Prostate gland (tissue), 2 donors: ENCODE measurements around the gene BRSK2. TPM values are rescaled to one million over a fixed set of nuclear protein-coding genes. Genes with fewer than 3 reads are reported as not detected.

Source experiments
- DNase-seq: peaks from one replicate; pipeline ENCODE4 v3.0.0-alpha.2; 2019; ENCODE audit warnings: low spot score
- H3K27ac ChIP-seq, 2 donors: fragments of 200-600 bp; sonication (generic); 2 replicates each; pipeline ENCODE4 v1.5.1; 2017 to 2019
- H3K27me3 ChIP-seq: fragments of 200-600 bp; sonication (generic); replicated peaks from 2 replicates; pipeline ENCODE4 v1.5.1; 2019; ENCODE audit not compliant: insufficient read depth
- H3K36me3 ChIP-seq, 2 donors: fragments of 200-600 bp; sonication (generic); 1 replicate in 1 of 2; 2 replicates in 1 of 2; pipeline versions ENCODE4 v1.5.1 to v1.8.1; 2017 to 2019
- H3K4me1 ChIP-seq: fragments of 200-600 bp; sonication (generic); replicated peaks from 2 replicates; pipeline ENCODE4 v1.5.1; 2019
- H3K4me3 ChIP-seq, 2 donors: fragments of 200-600 bp; sonication (generic); 2 replicates each; pipeline ENCODE4 v1.5.1; 2017 to 2019
- H3K9me3 ChIP-seq: fragments of 200-600 bp; sonication (generic); 2 replicates; pipeline ENCODE4 v1.5.1; 2017
- CTCF ChIP-seq, 4 experiments: fragments of 200-600 bp in 2 of 4; fragments of 450-650 bp in 2 of 4; sonication (generic) in 2 of 4; IDR thresholded peaks; 1 replicate in 3 of 4; 2 replicates in 1 of 4; pipeline ENCODE4 v1.5.1; 2016 to 2019; ENCODE audit warnings: antibody characterized with exemption in 4 of 4, mild to moderate bottlenecking in 2 of 4, moderate library complexity in 2 of 4
- POLR2A ChIP-seq: fragments of 450-650 bp; IDR thresholded peaks from one replicate; pipeline ENCODE4 v1.6.1; 2016; ENCODE audit warnings: antibody characterized with exemption, mild to moderate bottlenecking
- POLR2AphosphoS5 ChIP-seq: sonication (generic); formaldehyde crosslinking; IDR thresholded peaks from one replicate; pipeline ENCODE4 v1.6.1; 2017; ENCODE audit warnings: antibody characterized with exemption
- WGBS: methylation state at CpG from one replicate; pipeline ENCODE4 v1.1.5; 2018; 5-methylcytosine and 5-hydroxymethylcytosine counted together
- intact Hi-C: fragments of 100-400 bp; cut with DNase I; formaldehyde crosslinking; loops from one replicate; pipeline ENCODE4 v1.14.2; 2022
- total RNA-seq, 2 donors: library from RNA; depleted of rRNA; stranded (reverse); fragments of >200 nt; gene quantifications; one replicate each; pipeline ENCODE4 v1.1.0, GENCODE V29; 2016

BRSK2 gene
- total RNA-seq, 2 donors from 2014 or later = 0.96 to 29.7 TPM

- H3K27ac ChIP-seq = no peak overlapping the region
- no peak overlapping the region for H3K4me3 ChIP-seq
- TF ChIP-seq CTCF (IDR thresholded peaks at IDR 0.05) (no peak), POLR2A (no peak), POLR2AphosphoS5 (no peak)
- WGBS = 83% methylated on average over 7 of the region's 11 CpGs
- H3K36me3 ChIP-seq = no peaks in the 10 kb centered on the region
- intact Hi-C loops = no loop called here
- H3K4me1 ChIP-seq = no peaks in the 10 kb centered on the region
- peaks cover 3% of the 10 kb centered on the region for H3K27me3 ChIP-seq
- H3K9me3 ChIP-seq = no peaks in the 10 kb centered on the region
- no peak for DNase-seq
Measured at GRCh38 chr11:1440066-1440465, 50.3 kb downstream of the BRSK2 start.

GRCh38 chr11:1440496-1440895 lies 50.8 kb downstream of the BRSK2 start:
- intact Hi-C loops = no loop called here
- no peak overlapping the region for H3K4me3 ChIP-seq
- DNase-seq = no peak
- no peak for TF ChIP-seq POLR2AphosphoS5
- TF ChIP-seq POLR2A = no peak
- TF ChIP-seq CTCF (IDR thresholded peaks at IDR 0.05) = no peak
- no peaks in the 10 kb centered on the region for H3K4me1 ChIP-seq
- H3K27ac ChIP-seq = no peak overlapping the region
- WGBS = 93% methylated on average over 11 of the region's 12 CpGs
- no peaks in the 10 kb centered on the region for H3K36me3 ChIP-seq
- peaks cover 3% of the 10 kb centered on the region for H3K27me3 ChIP-seq
- no peaks in the 10 kb centered on the region for H3K9me3 ChIP-seq

- no peaks in the 10 kb centered on the region for H3K36me3 ChIP-seq
- H3K4me1 ChIP-seq = no peaks in the 10 kb centered on the region
- H3K9me3 ChIP-seq = no peaks in the 10 kb centered on the region
- TF ChIP-seq POLR2AphosphoS5 = no peak
- TF ChIP-seq CTCF (IDR thresholded peaks at IDR 0.05) = no peak
- no peak overlapping the region for H3K4me3 ChIP-seq
- H3K27ac ChIP-seq = no peak overlapping the region
- intact Hi-C loops = no loop called here
- DNase-seq = no peak
- H3K27me3 ChIP-seq = peaks cover 3% of the 10 kb centered on the region
- WGBS = 30% methylated on average over 9 of the region's 9 CpGs
Measured at GRCh38 chr11:1442163-1442562, 52.4 kb downstream of the BRSK2 start.

GRCh38 chr11:1442807-1443366 lies 53.2 kb downstream of the BRSK2 start:
- intact Hi-C loops = no loop called here
- 87% methylated on average over 28 of the region's 28 CpGs for WGBS
- no peak for DNase-seq

More at GRCh38 chr11:1442807-1443366, 53.2 kb downstream of the BRSK2 start:
- H3K27me3 ChIP-seq = peaks cover 3% of the 10 kb centered on the region
- no peak overlapping the region for H3K27ac ChIP-seq
- H3K4me1 ChIP-seq = no peaks in the 10 kb centered on the region
- H3K4me3 ChIP-seq = no peak overlapping the region
- no peaks in the 10 kb centered on the region for H3K36me3 ChIP-seq
- TF ChIP-seq POLR2AphosphoS5 (no peak), POLR2A (no peak), CTCF (IDR thresholded peaks at IDR 0.05) (no peak)
- H3K9me3 ChIP-seq = no peaks in the 10 kb centered on the region
